IMR-90 (cell line): ENCODE data around the gene MYO1G. TPM values are rescaled to one million over a fixed set of nuclear protein-coding genes. Genes with fewer than 3 reads are reported as not detected.

Source experiments
- ATAC-seq: fragments of 200-7000 bp; cut with Tn5 transposase; 2 replicates; pipeline ENCODE4 v1.9.1; 2020; ENCODE audit warnings: low read depth, mild to moderate bottlenecking, moderate library complexity
- BruUV-seq: library from RNA; stranded (reverse); fragments of 400-500 nt; replicated peaks from 2 replicates; lab custom pipeline; 2021; lab: Mats Ljungman, UMichigan
- CTCF ChIA-PET: fragments of 300-600 bp; formaldehyde crosslinking; extraction: SDS; loops from one replicate; lab custom pipeline; 2021; ENCODE audit warnings: antibody characterized with exemption; lab: Yijun Ruan, JAX
- POLR2A ChIA-PET: fragments of 300-600 bp; sonication (Branson Sonifier 250); formaldehyde crosslinking; loops from one replicate; lab custom pipeline; 2022; ENCODE audit warnings: antibody characterized with exemption; ENCODE audit not compliant: unreplicated experiment; lab: Charles Lee
- DNase-seq: peaks from one replicate; pipeline ENCODE4 v3.0.0; 2013
- H2AFZ ChIP-seq: replicated peaks from 2 replicates; pipeline ENCODE3; 2013; ENCODE audit warnings: low read length, mild to moderate bottlenecking; ENCODE audit not compliant: poor library complexity
- H2AK5ac ChIP-seq: 2 replicates; pipeline ENCODE4 v1.6.1; 2013; ENCODE audit warnings: low read depth, low read length, inconsistent platforms
- H2AK9ac ChIP-seq: replicated peaks from 2 replicates; pipeline ENCODE3; 2013; ENCODE audit warnings: mild to moderate bottlenecking, low read depth, low read length, moderate library complexity; ENCODE audit not compliant: poor library complexity
- H2BK120ac ChIP-seq: 2 replicates; pipeline ENCODE4 v1.6.1; 2013; ENCODE audit warnings: low read depth, low read length, inconsistent platforms
- H2BK15ac ChIP-seq: 3 replicates; pipeline ENCODE4 v1.6.1; 2013; ENCODE audit warnings: low read depth, low read length, inconsistent platforms
- H2BK20ac ChIP-seq: 2 replicates; pipeline ENCODE4 v1.6.1; 2013; ENCODE audit warnings: low read depth, mild to moderate bottlenecking, inconsistent platforms, low read length, moderate library complexity
- H2BK5ac ChIP-seq: 2 replicates; pipeline ENCODE4 v1.6.1; 2013; ENCODE audit warnings: mild to moderate bottlenecking, low read depth, low read length, inconsistent platforms; ENCODE audit not compliant: poor library complexity, severe bottlenecking
- H3K14ac ChIP-seq: replicated peaks from 2 replicates; pipeline ENCODE4 v1.6.1; 2013; ENCODE audit warnings: low read depth, low read length, inconsistent platforms
- H3K18ac ChIP-seq: 2 replicates; pipeline ENCODE4 v1.6.1; 2013; ENCODE audit warnings: low read depth, low read length, control low read depth
- H3K23ac ChIP-seq: 2 replicates; pipeline ENCODE4 v1.6.1; 2013; ENCODE audit warnings: low read depth, low read length, inconsistent platforms
- H3K27ac ChIP-seq: 2 replicates; pipeline ENCODE4 v1.5.1; 2013; ENCODE audit warnings: mild to moderate bottlenecking, control low read depth, low read length; ENCODE audit not compliant: insufficient read depth
- H3K27me3 ChIP-seq: 2 replicates; pipeline ENCODE4 v1.6.1; 2013; ENCODE audit warnings: low read length; ENCODE audit not compliant: control insufficient read depth, insufficient read depth
- H3K36me3 ChIP-seq: 2 replicates; pipeline ENCODE4 v1.6.1; 2013; ENCODE audit warnings: low read length, mixed read lengths; ENCODE audit not compliant: control insufficient read depth, insufficient read depth
- H3K4ac ChIP-seq: 2 replicates; pipeline ENCODE4 v1.6.1; 2013; ENCODE audit warnings: low read depth, low read length, inconsistent platforms
- H3K4me1 ChIP-seq: 2 replicates; pipeline ENCODE4 v1.6.1; 2013; ENCODE audit warnings: low read length, mixed read lengths; ENCODE audit not compliant: control insufficient read depth, insufficient read depth
- H3K4me2 ChIP-seq: 2 replicates; pipeline ENCODE4 v1.6.1; 2013; ENCODE audit warnings: low read depth, mild to moderate bottlenecking, control low read depth, low read length, moderate library complexity
- H3K4me3 ChIP-seq: 2 replicates; pipeline ENCODE4 v1.5.1; 2013; ENCODE audit warnings: low read depth, mild to moderate bottlenecking, control low read depth, low read length, moderate library complexity; ENCODE audit not compliant: insufficient read depth
- H3K56ac ChIP-seq: 2 replicates; pipeline ENCODE4 v1.6.1; 2013; ENCODE audit warnings: low read length, inconsistent platforms; ENCODE audit not compliant: insufficient read depth; ENCODE audit errors: extremely low read depth
- H3K79me1 ChIP-seq, 2 experiments: 2 replicates each; pipeline ENCODE4 v1.6.1; 2013; ENCODE audit warnings: low read length in 2 of 2, inconsistent platforms in 1 of 2, low read depth in 1 of 2
- H3K9ac ChIP-seq: 2 replicates; pipeline ENCODE4 v1.6.1; 2013; ENCODE audit warnings: low read depth, low read length, control low read depth
- H3K9me1 ChIP-seq: 2 replicates; pipeline ENCODE4 v1.6.1; 2013; ENCODE audit warnings: low read length, inconsistent platforms; ENCODE audit not compliant: insufficient read depth
- H3K9me3 ChIP-seq: 2 replicates; pipeline ENCODE4 v1.6.1; 2013; ENCODE audit warnings: low read length; ENCODE audit not compliant: control insufficient read depth, insufficient read depth
- H4K20me1 ChIP-seq: 2 replicates; pipeline ENCODE4 v1.6.1; 2013; ENCODE audit warnings: low read length, inconsistent platforms; ENCODE audit not compliant: insufficient read depth
- H4K5ac ChIP-seq: 2 replicates; pipeline ENCODE4 v1.6.1; 2013; ENCODE audit warnings: mild to moderate bottlenecking, low read depth, low read length, control low read depth
- H4K8ac ChIP-seq, 2 experiments: 2 replicates each; pipeline ENCODE4 v1.6.1; 2013; ENCODE audit warnings: low read depth in 2 of 2, low read length in 2 of 2, control low read depth in 1 of 2, inconsistent platforms in 1 of 2
- H4K91ac ChIP-seq: 2 replicates; pipeline ENCODE4 v1.6.1; 2013; ENCODE audit warnings: low read depth, low read length, inconsistent platforms; ENCODE audit not compliant: insufficient read depth
- CHD1 ChIP-seq: IDR thresholded peaks from 2 replicates; pipeline ENCODE4 v1.6.1; 2012; ENCODE audit warnings: low read depth, low read length, improper control_type of control experiment
- ELK1 ChIP-seq: fragments of 150-350 bp; IDR thresholded peaks from 2 replicates; pipeline ENCODE4 v1.6.1; 2016; ENCODE audit warnings: low read depth, mild to moderate bottlenecking, low read length, moderate library complexity, borderline replicate concordance
- MXI1 ChIP-seq: IDR thresholded peaks from 2 replicates; pipeline ENCODE4 v1.6.1; 2012; ENCODE audit warnings: low read depth, mild to moderate bottlenecking, low read length, moderate library complexity, borderline replicate concordance
- RAD21 ChIP-seq: IDR thresholded peaks from 2 replicates; pipeline ENCODE4 v1.6.1; 2012; ENCODE audit warnings: low read length, improper control_type of control experiment
- RCOR1 ChIP-seq: IDR thresholded peaks from 2 replicates; pipeline ENCODE4 v1.6.1; 2012; ENCODE audit warnings: mild to moderate bottlenecking, low read length, improper control_type of control experiment; ENCODE audit not compliant: insufficient replicate concordance
- WGBS, 2 experiments: methylation state at CpG; one replicate each; pipeline versions ENCODE4 v1.1.5 to v1.1.7; 2013; ENCODE audit warnings: missing lambda C conversion rate in 2 of 2; ENCODE audit not compliant: insufficient read length in 1 of 2; ENCODE audit errors: extremely low coverage in 2 of 2; 5-methylcytosine and 5-hydroxymethylcytosine counted together
- dilution Hi-C: fragments of 300-500 bp; cut with HindIII; formaldehyde crosslinking; loops from one replicate; pipeline ENCODE4 v1.14.3; 2018; ENCODE audit warnings: low sequenced_read_pairs; ENCODE audit not compliant: unreplicated experiment
- in situ Hi-C: fragments of 300-500 bp; cut with MboI; formaldehyde crosslinking; loops from 3 replicates; pipeline ENCODE4 v1.14.3; 2019; ENCODE audit warnings: low sequenced_read_pairs, inconsistent platforms, mixed read lengths
- intact Hi-C: fragments of 100-400 bp; cut with micrococcal nuclease; formaldehyde crosslinking; loops from 2 replicates; pipeline ENCODE4 v1.10.0; 2022
- polyA plus RNA-seq, 3 experiments: library from polyadenylated mRNA; depleted of rRNA; stranded (reverse); fragments of >200 nt; gene quantifications; 2 replicates each; pipeline ENCODE4 v1.2.3, GENCODE V29; 2012; ENCODE audit warnings: low replicate concordance in 1 of 3
- total RNA-seq: library from RNA; depleted of rRNA; stranded (reverse); fragments of >200 nt; gene quantifications from 2 replicates; pipeline ENCODE4 v1.2.3, GENCODE V29; 2012

Gene MYO1G
- total and polyA plus RNA-seq, 2 of the 4 experiments (the other 2 are of a cell fraction), result under 0.01 to 0.02 TPM

GRCh38 chr7:45026984-45027773 lies 48.4 kb upstream of the MYO1G start:
- DNase-seq, result peak; percentile 64
- peaks cover 37% of the 10 kb centered on the region for H4K20me1 ChIP-seq

More at GRCh38 chr7:45026984-45027773, 48.4 kb upstream of the MYO1G start:
- Histone ChIP-seq H2BK5ac (peak overlapping the region; percentile 59), H2AFZ (no peak overlapping the region), H3K79me1 (peaks cover 41 to 72% of the 10 kb centered on the region in 2 experiments), H2AK9ac (peak overlapping the region; percentile 55), H3K27ac (peak overlapping the region; percentile 74; the same call in 1 of the 2 replicates), H2BK15ac (peak overlapping the region; percentile 65; the same call in 1 of the 3 replicates), H3K56ac (no peak overlapping the region), H4K91ac (peak overlapping the region; percentile 66), H3K14ac (peak overlapping the region; percentile 51), H3K18ac (0 out of 2 replicates have a peak overlapping the region, but pooled peaks have one; percentile 32), H2BK120ac (peak overlapping the region; percentile 66), H3K9me1 (peaks cover 23% of the 10 kb centered on the region), H3K36me3 (peaks cover 7% of the 10 kb centered on the region; the same call in 1 of the 2 replicates), H2BK20ac (peak overlapping the region; percentile 41; the same call in 1 of the 2 replicates), H4K8ac (peak overlapping the region in 1 of 2 experiments; percentile 60; a peak in 1 of 4 replicates), H3K4me2 (peak overlapping the region; percentile 42), H3K4ac (peak overlapping the region; percentile 70), H3K9me3 (no peaks in the 10 kb centered on the region), H3K9ac (no peak overlapping the region), H3K23ac (peak overlapping the region; percentile 69), H4K5ac (no peak overlapping the region), H3K27me3 (no peaks in the 10 kb centered on the region), H3K4me3 (no peak overlapping the region), H2AK5ac (peak overlapping the region; percentile 51; the same call in 1 of the 2 replicates), H3K4me1 (peaks cover 8% of the 10 kb centered on the region)
- intact Hi-C loops (no loop called here), dilution Hi-C loops (no loop called here), in situ Hi-C loops (no loop called here)
- ATAC-seq, result peak; percentile 82
- TF ChIP-seq RAD21 (no peak), MXI1 (no peak), ELK1 (no peak), RCOR1 (no peak), CHD1 (no peak)
- ChIA-PET CTCF (interaction anchor here (0.6 to 1.0 kb wide), 2 partner anchors 25 to 1581 kb away, joined by 3 to 4 read pairs; no protein-coding TSS in a partner anchor), POLR2A (interaction anchor here (0.6 kb wide), 2 partner anchors 15 to 23 kb away, joined by 5 to 11 read pairs; no protein-coding TSS in a partner anchor)
- 91% methylated on average over 5 of the region's 10 CpGs; no CpG with 5 or more reads in 1 of the 2 experiments for WGBS, 2 experiments
- BruUV-seq, result no TSS peak
